COLO668 (cell line): Measurements from ENCODE around the gene TMEM120B.

Experiments
- DNase-seq: peaks from one replicate; lab custom pipeline; 2025; ENCODE audit not compliant: unreplicated experiment; lab: John Stamatoyannopoulos, UW

TMEM120B gene

DNA sequence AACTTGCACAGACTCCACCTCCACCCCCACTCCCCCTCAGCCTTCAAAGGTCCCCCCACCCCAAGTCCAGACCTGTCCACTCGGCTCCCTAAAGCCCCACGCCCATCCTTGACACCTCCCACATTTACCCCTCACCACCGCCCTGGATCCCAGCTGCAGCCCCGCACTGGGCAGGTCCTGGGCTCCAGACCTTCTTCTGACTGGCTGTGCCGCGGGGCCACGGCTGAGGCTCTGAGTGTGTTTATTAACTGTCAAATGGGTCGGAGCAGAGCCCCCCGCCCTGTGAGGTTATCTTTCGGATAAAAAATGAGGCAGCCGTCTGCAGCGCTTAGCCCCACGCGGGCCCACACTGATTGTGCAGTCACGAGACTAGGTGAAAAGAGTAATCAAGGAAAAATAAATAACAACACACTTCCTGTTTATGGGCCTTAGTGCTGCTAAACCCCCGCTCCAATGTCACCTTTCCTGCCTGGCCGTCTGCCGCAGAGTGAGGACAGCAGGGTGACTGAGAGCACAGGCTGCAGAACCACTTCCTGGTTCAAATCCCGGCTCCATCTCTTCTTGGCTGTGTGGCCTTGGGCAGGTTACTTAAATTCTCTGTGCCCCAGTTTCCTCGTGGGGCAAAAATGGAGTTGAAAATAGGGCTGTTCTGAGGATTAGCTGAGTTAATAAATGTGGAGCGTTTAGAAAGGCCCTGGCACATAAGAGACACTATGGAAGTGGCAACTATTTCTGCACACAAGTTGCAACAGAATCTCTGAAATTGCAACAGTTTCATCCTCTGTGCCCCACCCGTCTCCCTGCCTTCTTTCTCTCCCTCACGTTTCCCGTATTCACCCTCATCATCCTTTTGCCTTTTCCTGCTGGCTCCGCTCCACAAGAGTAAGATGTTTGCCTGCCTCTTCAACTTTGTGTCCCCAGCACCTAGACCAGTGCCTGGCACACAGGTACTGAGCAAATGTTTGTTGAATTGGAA lies 100.7 kb downstream of the TMEM120B start:
- peak; percentile 63 for DNase-seq

DNA sequence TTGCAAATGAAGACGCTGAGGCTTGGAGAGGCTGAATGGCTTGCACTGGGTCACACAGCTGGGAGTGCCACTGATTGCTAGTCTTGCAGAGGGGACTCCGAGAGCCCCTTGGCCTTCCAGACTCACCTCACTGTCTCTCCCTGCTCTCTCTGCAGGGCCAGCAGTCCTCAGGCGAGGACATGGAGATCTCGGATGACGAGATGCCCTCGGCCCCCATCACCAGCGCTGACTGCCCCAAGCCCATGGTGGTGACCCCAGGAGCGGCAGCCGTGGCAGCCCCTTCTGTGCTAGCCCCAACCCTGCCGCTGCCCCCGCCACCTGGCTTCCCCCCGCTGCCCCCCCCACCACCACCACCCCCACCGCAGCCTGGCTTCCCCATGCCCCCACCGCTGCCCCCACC lies 101.4 kb downstream of the TMEM120B start:
- no peak for DNase-seq

DNA sequence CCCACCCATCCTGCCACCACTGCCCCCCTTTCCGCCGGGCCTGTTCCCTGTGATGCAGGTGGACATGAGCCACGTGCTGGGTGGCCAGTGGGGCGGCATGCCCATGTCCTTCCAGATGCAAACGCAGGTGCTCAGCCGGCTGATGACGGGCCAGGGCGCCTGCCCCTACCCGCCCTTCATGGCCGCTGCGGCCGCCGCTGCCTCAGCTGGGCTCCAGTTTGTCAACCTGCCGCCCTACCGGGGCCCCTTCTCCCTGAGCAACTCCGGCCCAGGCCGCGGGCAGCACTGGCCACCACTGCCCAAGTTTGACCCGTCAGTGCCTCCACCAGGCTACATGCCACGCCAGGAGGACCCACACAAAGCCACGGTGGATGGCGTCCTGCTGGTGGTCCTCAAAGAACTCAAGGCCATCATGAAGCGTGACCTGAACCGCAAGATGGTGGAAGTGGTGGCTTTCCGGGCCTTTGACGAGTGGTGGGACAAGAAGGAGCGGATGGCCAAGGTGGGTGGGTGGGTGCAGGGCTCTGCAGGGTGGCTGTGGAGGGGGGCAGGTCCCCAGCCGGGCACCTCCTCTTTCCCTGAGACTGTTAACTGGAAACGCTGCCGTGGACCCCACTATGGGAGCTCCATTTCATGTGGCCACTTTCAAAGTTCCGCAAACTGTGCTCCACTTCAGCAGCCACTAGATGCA lies 102.0 kb downstream of the TMEM120B start:
- DNase-seq, result no peak

DNA sequence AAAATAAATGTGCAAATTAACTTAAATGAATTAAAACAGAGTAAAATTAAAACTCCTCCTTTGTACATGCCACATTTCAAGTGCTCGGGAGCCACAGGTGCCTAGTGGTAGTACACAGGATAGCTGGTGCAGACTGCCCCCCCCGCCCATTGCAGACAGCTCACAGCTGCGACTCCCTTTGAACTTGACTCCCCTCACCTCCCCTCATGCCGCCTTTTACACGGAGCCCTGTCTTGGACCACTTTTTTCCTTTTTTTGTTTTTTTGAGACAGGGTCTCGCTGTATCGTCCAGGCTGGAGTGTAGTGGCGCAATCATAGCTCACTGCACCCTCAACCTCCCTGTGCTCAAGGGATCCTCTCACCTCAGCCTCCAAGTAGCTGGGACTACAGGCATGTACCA lies 102.7 kb downstream of the TMEM120B start:
- no peak for DNase-seq

DNA sequence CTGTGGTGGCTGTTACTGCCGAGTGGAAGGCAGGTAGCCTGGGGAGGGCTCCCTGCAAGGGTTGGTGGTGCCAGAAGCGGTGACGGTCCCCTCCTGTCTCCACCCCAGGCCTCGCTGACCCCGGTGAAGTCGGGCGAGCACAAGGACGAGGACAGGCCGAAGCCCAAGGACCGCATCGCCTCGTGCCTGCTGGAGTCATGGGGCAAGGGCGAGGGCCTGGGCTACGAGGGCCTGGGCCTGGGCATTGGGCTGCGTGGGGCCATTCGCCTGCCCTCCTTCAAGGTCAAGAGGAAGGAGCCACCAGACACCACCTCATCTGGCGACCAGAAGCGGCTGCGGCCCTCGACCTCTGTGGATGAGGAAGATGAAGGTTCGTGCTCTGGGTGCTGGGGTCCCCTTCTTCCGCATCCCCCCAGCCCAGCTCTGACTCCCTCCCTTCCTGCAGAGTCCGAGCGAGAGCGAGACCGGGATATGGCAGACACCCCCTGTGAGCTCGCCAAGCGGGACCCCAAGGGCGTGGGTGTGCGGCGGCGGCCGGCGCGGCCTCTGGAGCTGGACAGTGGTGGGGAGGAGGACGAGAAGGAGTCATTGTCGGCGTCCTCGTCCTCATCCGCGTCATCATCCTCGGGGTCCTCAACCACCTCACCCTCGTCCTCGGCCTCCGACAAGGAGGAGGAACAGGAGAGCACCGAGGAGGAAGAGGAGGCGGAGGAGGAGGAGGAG lies 104.5 kb downstream of the TMEM120B start:
- no peak for DNase-seq

DNA sequence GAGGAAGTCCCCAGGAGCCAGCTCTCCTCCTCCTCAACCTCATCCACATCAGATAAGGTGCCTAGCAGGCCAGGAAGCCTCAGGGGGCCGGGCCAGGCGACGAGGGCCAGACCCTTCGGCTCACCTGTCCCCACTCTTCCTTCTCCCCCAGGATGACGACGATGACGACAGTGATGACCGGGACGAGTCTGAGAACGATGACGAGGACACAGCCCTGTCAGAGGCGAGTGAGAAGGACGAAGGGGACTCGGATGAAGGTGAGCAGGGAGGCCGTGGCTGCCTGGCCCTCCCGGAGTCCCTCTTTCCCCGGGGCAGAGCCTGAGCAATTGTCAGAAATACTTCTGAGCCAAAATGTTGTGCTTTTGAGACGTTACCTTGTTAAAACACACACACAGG lies 105.1 kb downstream of the TMEM120B start:
- DNase-seq, result no peak

DNA sequence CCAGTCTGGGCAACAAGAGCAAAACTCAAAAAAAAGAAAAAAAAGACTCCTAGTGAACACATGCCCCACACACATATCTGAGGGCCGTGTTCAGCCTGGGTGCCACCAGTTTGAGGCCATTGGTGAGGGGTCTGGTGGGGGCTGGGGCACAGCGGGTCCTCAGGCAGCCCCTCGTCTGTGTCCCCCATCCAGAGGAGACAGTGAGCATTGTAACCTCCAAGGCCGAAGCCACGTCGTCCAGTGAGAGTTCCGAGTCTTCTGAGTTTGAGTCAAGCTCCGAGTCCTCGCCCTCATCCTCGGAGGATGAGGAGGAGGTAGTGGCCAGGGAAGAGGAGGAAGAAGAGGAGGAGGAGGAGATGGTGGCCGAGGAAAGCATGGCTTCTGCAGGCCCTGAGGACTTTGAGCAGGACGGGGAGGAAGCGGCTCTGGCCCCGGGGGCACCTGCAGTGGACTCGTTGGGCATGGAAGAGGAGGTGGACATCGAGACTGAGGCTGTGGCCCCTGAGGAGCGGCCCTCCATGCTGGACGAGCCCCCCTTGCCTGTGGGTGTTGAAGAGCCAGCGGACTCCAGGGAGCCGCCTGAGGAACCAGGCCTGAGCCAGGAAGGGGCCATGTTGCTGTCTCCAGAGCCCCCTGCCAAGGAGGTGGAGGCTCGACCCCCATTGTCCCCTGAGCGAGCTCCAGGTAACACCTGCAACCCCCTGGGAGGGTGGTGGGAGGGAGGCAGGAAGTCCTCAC lies 106.8 kb downstream of the TMEM120B start:
- no peak for DNase-seq

DNA sequence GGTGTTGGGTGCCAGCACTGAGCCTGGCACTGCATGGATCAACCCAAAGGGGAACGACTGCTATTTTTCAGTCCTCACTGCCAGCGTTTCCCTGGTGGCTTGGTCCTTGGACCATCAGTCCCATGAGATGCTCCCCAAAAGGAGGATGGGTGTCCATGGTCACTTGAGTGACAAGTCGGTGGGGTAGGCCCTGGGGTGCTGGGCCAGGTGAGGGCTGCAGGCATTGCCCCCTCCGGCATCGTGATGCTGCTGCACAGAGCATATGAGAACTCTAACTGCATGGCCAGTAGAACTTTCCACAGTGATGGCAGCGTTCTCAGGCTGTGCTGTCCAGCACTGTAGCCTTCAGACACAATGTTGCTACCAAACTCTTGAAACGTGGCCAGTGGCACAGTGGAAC lies 107.5 kb downstream of the TMEM120B start:
- no peak for DNase-seq

DNA sequence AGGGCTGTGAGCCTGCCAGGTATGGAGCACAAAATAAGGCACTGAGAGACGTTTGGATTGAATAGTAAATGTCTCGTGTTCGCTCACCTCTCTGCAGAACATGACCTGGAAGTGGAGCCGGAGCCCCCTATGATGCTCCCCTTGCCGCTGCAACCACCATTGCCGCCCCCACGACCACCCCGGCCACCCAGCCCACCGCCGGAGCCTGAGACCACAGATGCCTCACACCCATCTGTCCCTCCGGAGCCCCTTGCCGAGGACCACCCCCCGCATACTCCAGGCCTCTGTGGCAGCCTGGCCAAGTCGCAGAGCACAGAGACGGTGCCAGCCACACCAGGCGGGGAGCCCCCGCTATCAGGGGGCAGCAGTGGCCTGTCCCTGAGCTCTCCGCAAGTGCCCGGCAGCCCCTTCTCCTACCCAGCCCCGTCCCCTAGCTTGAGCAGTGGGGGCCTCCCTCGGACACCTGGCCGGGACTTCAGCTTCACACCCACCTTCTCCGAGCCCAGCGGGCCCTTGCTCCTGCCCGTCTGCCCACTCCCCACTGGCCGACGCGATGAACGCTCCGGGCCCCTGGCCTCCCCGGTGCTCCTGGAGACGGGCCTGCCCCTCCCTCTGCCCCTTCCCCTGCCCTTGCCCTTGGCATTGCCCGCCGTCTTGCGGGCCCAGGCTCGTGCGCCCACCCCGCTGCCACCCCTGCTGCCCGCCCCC lies 110.0 kb downstream of the TMEM120B start:
- DNase-seq, result no peak

DNA sequence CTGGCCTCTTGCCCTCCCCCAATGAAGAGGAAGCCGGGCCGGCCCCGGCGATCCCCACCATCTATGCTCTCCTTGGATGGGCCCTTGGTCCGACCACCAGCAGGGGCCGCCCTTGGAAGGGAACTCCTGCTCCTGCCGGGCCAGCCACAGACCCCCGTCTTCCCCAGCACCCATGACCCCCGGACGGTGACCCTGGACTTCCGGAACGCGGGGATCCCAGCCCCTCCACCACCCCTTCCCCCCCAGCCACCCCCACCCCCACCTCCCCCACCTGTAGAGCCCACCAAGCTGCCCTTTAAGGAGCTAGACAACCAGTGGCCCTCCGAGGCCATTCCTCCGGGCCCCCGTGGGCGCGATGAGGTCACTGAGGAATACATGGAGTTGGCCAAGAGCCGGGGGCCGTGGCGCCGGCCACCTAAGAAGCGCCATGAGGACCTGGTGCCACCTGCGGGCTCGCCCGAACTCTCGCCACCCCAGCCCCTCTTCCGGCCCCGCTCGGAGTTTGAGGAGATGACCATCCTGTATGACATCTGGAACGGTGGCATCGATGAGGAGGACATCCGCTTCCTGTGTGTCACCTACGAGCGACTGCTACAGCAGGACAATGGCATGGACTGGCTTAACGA lies 110.7 kb downstream of the TMEM120B start:
- DNase-seq, result no peak

DNA sequence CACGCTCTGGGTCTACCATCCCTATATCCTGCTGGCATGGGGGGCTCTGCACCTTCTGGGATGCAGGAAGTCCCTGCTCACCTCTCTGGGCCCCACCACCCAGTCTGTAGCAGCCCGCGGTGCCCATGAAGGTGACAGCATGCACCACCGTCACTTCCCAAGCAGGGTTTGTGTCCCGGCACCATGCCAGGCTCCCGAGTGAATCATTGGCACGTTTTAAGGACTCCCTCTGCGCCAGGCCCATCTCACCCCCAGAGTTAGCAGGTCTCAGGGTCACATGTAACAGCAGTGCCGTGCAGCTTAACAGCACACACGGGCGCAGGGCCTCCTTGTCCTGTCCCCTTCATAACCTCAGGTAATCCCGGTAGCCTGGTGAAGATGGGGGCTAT lies 111.2 kb downstream of the TMEM120B start:
- no peak for DNase-seq

DNA sequence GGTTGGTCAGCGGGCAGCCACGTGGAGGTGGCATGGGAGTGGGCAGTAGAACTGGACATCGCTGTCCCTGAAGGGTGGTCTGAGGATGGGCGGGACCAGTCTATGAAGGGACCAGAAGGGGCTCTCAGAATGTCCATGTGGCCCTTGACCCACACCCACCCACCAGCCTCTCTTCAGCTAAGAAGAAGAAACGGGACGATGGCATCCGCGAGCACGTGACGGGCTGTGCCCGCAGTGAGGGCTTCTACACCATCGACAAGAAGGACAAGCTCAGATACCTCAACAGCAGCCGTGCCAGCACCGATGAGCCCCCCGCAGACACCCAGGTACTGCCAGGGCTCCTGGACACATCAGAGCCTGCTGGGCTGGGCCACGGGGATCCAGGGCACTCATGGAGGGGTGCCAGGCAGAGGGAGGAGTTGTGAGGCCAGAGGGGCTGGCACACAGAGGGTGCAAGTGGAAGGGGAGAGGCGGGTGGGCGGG lies 112.5 kb downstream of the TMEM120B start:
- DNase-seq, result no peak

DNA sequence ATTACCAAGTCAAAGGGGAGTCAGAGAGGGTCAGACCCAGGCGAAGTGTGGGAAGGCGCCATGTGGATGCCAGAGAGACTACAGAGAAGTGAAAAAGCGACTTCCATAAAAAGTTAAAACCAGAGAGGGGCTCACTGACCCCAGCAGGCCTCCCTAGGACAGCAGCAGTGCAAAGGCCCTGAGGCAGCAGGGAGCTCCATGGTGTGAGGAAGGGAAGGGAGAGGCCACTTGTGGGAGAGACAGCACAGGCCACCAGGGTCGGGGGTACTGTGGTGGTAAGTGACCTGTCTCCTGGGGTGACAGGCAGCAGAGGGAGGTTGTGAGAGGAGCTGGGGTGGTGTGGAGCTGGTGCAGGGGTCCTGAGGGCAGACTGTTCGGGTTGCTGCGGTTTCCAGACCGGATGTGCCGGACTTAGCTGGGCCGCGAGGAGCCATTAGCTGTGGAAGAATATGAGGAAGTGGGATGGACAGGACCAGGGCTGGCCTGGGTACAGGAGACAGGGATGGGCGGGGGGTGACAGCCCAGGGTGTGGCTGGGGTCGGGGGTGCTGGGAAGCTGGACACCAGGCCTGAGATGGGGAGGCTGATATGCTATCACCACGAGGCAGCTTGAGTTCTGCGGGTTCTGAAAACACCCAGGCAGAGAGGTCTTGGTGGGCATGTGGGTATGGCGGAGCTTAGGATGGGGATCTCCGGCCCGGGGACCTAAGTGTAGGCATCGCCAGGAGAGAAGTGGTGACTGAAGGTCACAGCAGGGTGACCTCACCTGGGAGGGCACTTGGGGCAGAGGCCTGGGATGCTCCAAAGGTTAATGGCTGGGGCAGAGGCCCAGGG lies 114.0 kb downstream of the TMEM120B start:
- no peak for DNase-seq

DNA sequence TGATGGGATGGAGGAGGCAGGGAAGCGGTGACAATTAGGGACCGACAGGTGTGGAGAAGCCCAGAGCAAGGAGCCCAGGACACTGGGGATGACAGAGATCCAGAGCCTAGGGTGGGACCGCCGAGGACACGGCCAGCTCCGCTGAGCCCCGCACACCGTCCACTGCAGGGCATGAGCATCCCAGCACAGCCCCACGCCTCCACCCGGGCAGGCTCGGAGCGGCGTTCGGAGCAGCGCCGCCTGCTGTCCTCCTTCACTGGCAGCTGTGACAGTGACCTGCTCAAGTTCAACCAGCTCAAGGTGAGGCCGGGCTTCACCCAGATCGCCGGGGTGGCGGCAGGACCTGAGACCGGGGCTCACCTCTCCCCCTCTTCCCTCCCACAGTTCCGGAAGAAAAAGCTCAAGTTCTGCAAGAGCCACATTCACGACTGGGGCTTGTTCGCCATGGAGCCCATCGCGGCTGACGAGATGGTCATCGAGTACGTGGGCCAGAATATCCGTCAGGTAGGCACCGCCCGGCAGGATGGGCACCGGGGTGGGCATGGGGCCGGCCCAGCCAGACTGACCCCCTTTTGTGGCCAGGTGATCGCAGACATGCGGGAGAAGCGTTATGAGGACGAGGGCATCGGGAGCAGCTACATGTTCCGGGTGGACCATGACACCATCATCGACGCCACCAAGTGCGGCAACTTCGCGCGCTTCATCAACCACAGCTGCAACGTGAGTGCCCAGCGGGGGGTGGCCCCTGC lies 115.0 kb downstream of the TMEM120B start:
- DNase-seq, result no peak

DNA sequence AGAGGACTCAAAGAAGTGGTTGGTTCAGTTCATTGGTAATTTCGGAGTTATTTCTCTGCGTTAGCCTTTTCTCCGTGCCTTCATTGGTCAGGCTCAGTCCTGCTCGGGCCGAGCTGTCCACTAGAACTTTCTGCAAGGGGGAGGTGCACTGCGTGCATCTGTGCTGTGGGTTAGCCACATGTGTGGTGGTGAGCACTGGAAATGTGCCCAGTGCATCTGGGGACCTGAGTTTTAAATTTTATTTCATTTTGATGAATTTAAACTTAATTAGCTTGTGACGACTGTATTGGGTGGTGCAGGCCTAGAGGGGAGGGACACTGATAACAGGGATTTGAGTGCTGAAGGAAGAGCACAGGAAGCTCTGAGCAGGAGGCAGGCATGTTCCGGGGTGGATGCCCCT lies 115.8 kb downstream of the TMEM120B start:
- no peak for DNase-seq

DNA sequence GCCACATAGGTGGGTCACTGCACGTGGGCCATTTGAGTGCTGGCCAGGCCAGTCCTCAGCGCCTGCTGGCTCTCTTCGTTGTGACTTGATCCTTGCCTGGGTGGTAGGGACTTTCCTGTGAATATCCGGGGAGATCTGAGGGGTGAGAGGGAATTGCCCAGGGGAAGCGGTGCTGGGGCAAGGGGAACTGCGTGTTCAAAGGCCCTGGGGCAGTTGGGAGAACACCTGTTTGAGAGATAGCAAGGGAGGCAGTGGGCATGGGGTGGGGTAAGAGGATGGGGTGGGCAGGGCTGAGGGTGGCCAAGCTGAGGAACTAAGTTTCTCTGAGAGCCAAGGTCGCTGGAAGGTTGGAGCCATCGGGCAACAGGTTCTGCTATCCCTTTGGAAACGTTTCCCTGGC lies 116.3 kb downstream of the TMEM120B start:
- no peak for DNase-seq

DNA sequence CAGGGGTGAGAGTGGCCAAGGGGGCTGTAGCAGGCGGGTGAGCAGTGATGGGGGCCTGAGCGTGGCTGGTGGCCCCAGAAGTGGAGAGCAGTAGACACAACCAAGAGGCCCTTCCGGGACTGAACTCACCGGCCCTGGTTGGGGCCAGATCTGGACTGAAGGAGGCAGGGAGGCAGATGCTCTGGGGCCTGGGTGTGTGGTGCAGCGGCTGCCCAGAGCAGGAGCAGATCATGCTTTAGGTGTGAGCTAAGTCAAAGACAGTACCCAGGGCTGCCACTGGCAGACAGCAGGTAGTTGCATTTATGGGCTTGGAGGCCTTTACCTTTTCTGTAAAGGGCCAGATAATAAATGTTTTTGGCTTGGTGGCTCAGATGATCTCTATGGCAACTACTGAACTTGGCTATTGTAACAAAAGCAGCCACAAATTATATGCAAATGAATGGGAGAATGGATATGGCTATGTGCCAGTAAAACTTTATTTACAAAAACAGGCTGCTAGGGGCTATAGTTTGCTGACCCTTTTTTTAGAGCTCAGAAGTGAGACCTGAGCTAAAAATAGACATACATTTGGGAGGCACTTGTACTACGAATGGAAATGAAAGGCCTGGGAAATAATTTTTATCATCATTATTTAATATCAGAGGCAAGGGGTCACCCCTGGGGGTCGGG lies 116.8 kb downstream of the TMEM120B start:
- DNase-seq, result no peak

DNA sequence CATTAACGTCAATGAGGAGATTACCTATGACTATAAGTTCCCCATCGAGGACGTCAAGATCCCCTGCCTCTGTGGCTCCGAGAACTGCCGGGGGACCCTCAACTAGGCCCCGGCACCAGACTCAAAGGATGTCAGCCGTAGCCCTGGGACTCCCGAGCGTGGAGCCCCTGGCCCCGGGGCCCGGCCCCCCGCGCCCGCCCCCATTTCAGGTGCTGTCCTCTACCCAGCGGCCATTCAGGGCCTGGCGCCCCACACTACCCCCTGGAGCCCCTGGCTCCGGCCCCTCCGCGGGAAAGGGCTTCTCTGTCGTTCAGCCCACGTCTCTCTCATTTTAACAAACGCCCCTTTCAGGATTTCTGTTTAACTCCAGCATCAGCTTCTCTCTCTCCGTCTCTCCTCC lies 117.6 kb downstream of the TMEM120B start:
- DNase-seq, result no peak
